OCI-LY1 (cell line): ENCODE data around the gene BDKRB1.

ENCODE experiments used
- H2AFZ ChIP-seq: fragments of 200-600 bp; sonication (generic), shearing (Covaris generic); 2 replicates; pipeline ENCODE4 v1.6.0; 2014; ENCODE audit warnings: antibody characterized with exemption, mild to moderate bottlenecking, low read length
- H3F3A ChIP-seq: fragments of 200-600 bp; sonication (generic), shearing (Covaris generic); 2 replicates; pipeline ENCODE4 v1.6.0; 2014; ENCODE audit warnings: mild to moderate bottlenecking, antibody characterized with exemption, low read length, moderate library complexity; ENCODE audit not compliant: insufficient read depth
- H3K27ac ChIP-seq: fragments of 200-600 bp; sonication (generic); 2 replicates; pipeline ENCODE4 v1.5.1; 2014; ENCODE audit warnings: low read length, mixed run types, mild to moderate bottlenecking, low read depth; ENCODE audit not compliant: poor library complexity, severe bottlenecking
- H3K27me3 ChIP-seq: fragments of 200-600 bp; sonication (generic); 2 replicates; pipeline ENCODE4 v1.6.0; 2014; ENCODE audit warnings: antibody characterized with exemption, mild to moderate bottlenecking, low read length, moderate library complexity; ENCODE audit not compliant: insufficient read depth
- H3K36me3 ChIP-seq: fragments of 200-600 bp; sonication (generic); 2 replicates; pipeline ENCODE4 v1.6.1; 2014; ENCODE audit warnings: mild to moderate bottlenecking, antibody characterized with exemption, low read length, moderate library complexity, mixed read lengths; ENCODE audit not compliant: insufficient read depth
- H3K4me1 ChIP-seq: fragments of 200-600 bp; sonication (generic); 2 replicates; pipeline ENCODE4 v1.5.1; 2014; ENCODE audit warnings: mild to moderate bottlenecking, low read length, moderate library complexity; ENCODE audit not compliant: insufficient read depth, severe bottlenecking
- H3K4me2 ChIP-seq: fragments of 200-600 bp; sonication (generic), shearing (Covaris generic); 2 replicates; pipeline ENCODE4 v1.6.1; 2014; ENCODE audit warnings: low read length
- H3K4me3 ChIP-seq: fragments of 200-600 bp; sonication (generic); 2 replicates; pipeline ENCODE4 v1.5.1; 2014; ENCODE audit warnings: low read length, low read depth, mild to moderate bottlenecking, mixed read lengths; ENCODE audit not compliant: poor library complexity, severe bottlenecking
- H3K79me2 ChIP-seq: fragments of 200-600 bp; shearing (Covaris generic); 2 replicates; pipeline ENCODE4 v1.6.1; 2016; ENCODE audit warnings: mixed run types, low read length, mixed read lengths; ENCODE audit not compliant: insufficient read depth
- H3K9ac ChIP-seq: fragments of 200-600 bp; sonication (generic), shearing (Covaris generic); 2 replicates; pipeline ENCODE4 v1.6.1; 2014; ENCODE audit warnings: mild to moderate bottlenecking, low read length, mixed read lengths
- H3K9me2 ChIP-seq: fragments of 200-600 bp; sonication (generic), shearing (Covaris generic); 2 replicates; pipeline ENCODE4 v1.6.1; 2014; ENCODE audit warnings: low read depth, mild to moderate bottlenecking, low read length, mixed read lengths
- H3K9me3 ChIP-seq: fragments of 200-600 bp; shearing (Covaris generic); 2 replicates; pipeline ENCODE4 v1.6.1; 2014; ENCODE audit warnings: low read length, mixed read lengths
- H4K20me1 ChIP-seq: fragments of 200-600 bp; sonication (generic), shearing (Covaris generic); 2 replicates; pipeline ENCODE4 v1.6.0; 2016; ENCODE audit warnings: mild to moderate bottlenecking, low read length; ENCODE audit not compliant: insufficient read depth
- EZH2 ChIP-seq: fragments of 200-600 bp; sonication (generic), shearing (Covaris generic); IDR thresholded peaks from 2 replicates; pipeline ENCODE4 v1.8.0; 2017; ENCODE audit warnings: borderline replicate concordance, mixed run types, mild to moderate bottlenecking, antibody characterized with exemption, low read length, moderate library complexity, mixed read lengths
- TF ChIP-seq, protein P1 (sequence below): fragments of 200-600 bp; sonication (generic), shearing (Covaris generic); IDR thresholded peaks from 2 replicates; pipeline ENCODE4 v1.5.1; 2017; ENCODE audit warnings: mild to moderate bottlenecking, antibody characterized with exemption, low read length, moderate library complexity, mixed read lengths

BDKRB1 gene

DNA sequence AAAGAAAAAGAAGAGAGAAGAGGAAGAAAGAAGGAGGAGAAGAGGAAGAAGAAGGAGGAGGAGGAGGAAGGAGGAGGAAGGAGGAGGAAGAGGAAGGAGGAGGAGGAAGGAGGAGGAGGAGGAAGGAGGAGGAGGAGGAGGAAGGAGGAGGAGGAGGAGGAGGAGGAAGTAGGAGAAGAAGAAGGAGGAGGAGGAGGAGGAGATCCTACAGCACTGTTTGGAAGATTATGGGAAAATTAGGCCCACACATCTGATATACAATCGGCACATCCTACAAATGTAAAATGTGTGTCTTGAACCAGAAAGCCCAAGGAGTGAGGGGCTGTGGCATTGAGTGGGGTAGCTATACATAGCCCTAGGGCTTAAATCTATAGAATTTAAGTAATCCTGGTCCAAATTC lies 39.4 kb upstream of the BDKRB1 start:
- H3K27ac ChIP-seq: no peak overlapping the region
- no peak overlapping the region for H3K4me3 ChIP-seq
- H3K9me2 ChIP-seq: no peaks in the 10 kb centered on the region
- H3K4me1 ChIP-seq: no peaks in the 10 kb centered on the region
- no peak overlapping the region for H2AFZ ChIP-seq
- no peaks in the 10 kb centered on the region; the same call in 1 of the 2 replicates for H3K36me3 ChIP-seq
- H3K79me2 ChIP-seq: no peaks in the 10 kb centered on the region
- H4K20me1 ChIP-seq: no peaks in the 10 kb centered on the region
- no peak overlapping the region for H3K9ac ChIP-seq
- TF ChIP-seq, protein P1, sequence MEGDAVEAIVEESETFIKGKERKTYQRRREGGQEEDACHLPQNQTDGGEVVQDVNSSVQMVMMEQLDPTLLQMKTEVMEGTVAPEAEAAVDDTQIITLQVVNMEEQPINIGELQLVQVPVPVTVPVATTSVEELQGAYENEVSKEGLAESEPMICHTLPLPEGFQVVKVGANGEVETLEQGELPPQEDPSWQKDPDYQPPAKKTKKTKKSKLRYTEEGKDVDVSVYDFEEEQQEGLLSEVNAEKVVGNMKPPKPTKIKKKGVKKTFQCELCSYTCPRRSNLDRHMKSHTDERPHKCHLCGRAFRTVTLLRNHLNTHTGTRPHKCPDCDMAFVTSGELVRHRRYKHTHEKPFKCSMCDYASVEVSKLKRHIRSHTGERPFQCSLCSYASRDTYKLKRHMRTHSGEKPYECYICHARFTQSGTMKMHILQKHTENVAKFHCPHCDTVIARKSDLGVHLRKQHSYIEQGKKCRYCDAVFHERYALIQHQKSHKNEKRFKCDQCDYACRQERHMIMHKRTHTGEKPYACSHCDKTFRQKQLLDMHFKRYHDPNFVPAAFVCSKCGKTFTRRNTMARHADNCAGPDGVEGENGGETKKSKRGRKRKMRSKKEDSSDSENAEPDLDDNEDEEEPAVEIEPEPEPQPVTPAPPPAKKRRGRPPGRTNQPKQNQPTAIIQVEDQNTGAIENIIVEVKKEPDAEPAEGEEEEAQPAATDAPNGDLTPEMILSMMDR: no peak
- no peak for TF ChIP-seq EZH2
- H3K9me3 ChIP-seq: peaks cover 2% of the 10 kb centered on the region; the same call in 1 of the 2 replicates
- no peak overlapping the region for H3K4me2 ChIP-seq
- 0 out of 2 replicates have a peak, but pooled peaks cover 9% of the 10 kb centered on the region for H3K27me3 ChIP-seq
- no peaks in the 10 kb centered on the region for H3F3A ChIP-seq

DNA sequence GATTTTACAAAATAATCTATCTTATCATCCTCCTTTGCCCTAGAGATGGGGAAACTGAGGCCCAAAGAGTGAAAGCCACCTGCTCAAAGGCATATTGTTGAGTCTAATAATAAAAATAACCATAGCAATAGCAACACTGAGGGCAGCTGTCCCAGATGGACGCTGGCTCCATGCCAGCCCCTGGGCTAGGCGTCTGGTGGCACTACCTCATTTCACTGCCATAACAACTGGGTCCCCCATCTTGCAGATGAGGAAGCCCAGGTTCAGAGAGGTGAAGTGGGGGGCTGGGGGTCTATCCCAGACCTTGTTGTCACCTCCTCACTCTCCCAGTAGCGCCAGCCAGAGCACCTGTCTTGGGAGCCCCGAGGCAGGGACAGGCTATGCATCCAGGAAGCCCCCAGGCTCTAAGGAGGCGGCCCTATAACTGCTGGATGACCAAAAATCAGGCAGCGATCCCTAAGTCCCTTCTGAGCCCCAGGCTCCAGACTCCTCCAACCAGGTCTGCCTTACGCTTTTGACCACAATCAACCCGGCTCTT lies 38.6 kb upstream of the BDKRB1 start:
- Histone ChIP-seq H4K20me1 (no peaks in the 10 kb centered on the region), H3K9me2 (no peaks in the 10 kb centered on the region), H3K36me3 (no peaks in the 10 kb centered on the region), H3K9ac (no peak overlapping the region), H3K27ac (no peak overlapping the region), H3K9me3 (no peaks in the 10 kb centered on the region), H3F3A (no peaks in the 10 kb centered on the region), H3K79me2 (no peaks in the 10 kb centered on the region), H3K27me3 (0 out of 2 replicates have a peak, but pooled peaks cover 9% of the 10 kb centered on the region), H3K4me2 (no peak overlapping the region), H2AFZ (no peak overlapping the region), H3K4me3 (no peak overlapping the region), H3K4me1 (no peaks in the 10 kb centered on the region)
- TF ChIP-seq, protein P1: no peak
- TF ChIP-seq EZH2: no peak

DNA sequence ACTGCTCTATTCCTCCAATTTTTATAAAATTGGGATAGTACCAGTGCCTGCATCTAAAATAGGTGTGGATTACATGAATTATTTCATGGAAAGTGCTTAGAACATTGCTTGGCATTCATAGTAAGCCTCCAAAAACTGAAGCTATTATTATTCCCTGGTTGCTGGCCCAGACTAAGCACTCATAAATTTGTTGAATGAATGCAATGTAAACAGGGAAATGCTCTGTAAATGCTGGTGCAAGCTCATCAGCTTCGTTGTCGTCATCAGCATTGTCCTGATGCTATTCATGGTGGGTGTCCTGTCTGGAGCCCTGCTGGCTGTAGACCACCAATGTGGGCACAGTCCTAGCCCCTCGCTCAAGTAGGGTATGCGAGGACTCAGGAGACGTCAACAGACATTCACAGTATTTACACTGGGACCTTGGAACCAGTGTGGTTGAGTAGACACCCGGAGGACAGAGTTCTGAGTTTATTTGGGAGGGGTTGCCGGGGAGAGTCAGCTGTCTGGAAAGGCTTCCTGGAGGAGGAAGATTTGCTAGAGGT lies 34.8 kb upstream of the BDKRB1 start:
- Histone ChIP-seq H3K36me3 (no peaks in the 10 kb centered on the region), H3K27me3 (0 out of 2 replicates have a peak, but pooled peaks cover 3% of the 10 kb centered on the region), H3K9me2 (no peaks in the 10 kb centered on the region), H3K9ac (no peak overlapping the region), H3K79me2 (no peaks in the 10 kb centered on the region), H3K4me3 (no peak overlapping the region), H2AFZ (no peak overlapping the region), H3K9me3 (no peaks in the 10 kb centered on the region), H4K20me1 (no peaks in the 10 kb centered on the region), H3K4me1 (no peaks in the 10 kb centered on the region), H3F3A (no peaks in the 10 kb centered on the region; the same call in 1 of the 2 replicates), H3K4me2 (no peak overlapping the region), H3K27ac (no peak overlapping the region)
- TF ChIP-seq, protein P1: no peak
